Measurements from ENCODE around the gene BCL7A. TPM values are rescaled to one million over a fixed set of nuclear protein-coding genes. Genes with fewer than 3 reads are reported as not detected.

The BCL7A gene
- total and polyA plus RNA-seq, 11 donors: 4.0 to 22.1 (median 14.3) TPM

GRCh38 chr12:122107261-122107660 lies 85.6 kb downstream of the BCL7A start:
- Histone ChIP-seq H3K27ac (peak overlapping the region in 6 of 12 donors; percentile 7 to 75 (median 34)), H3K4me3 (no peak overlapping the region), H3K36me3 (no peaks in the 10 kb centered on the region), H3K4me1 (peaks cover 6 to 74% (median 55%) of the 10 kb centered on the region in 12 donors), H3K27me3 (no peaks in the 10 kb centered on the region), H3K9me3 (no peaks in the 10 kb centered on the region)
- DNase-seq: no peak
- peak in 2 of 4 donors; percentile 21 to 35 for ATAC-seq
- TF ChIP-seq POLR2A (IDR thresholded peaks at IDR 0.05) (no peak), CTCF (IDR thresholded peaks at IDR 0.05) (no peak)
- intact Hi-C loops (cut with DNase I): loop anchor here in 3 of 10 donors (5.0 kb wide), 2 partner anchors 35 to 45 kb away; no protein-coding TSS in a partner anchor
- WGBS, 4 donors: 62 to 64% (median 63%) methylated on average over 6 of the region's 6 CpGs

- no peak for ATAC-seq
- no peaks in the 10 kb centered on the region for H3K9me3 ChIP-seq
- no peak overlapping the region for H3K27ac ChIP-seq
- no peak overlapping the region for H3K4me3 ChIP-seq
- peaks cover 0 to 8% (median 0%) of the 10 kb centered on the region in 9 donors for H3K36me3 ChIP-seq
- intact Hi-C loops (cut with DNase I): no loop called here
- no peaks in the 10 kb centered on the region for H3K27me3 ChIP-seq
- 67 to 76% (median 73%) methylated on average over 2 of the region's 2 CpGs for WGBS, 4 donors
- TF ChIP-seq CTCF (IDR thresholded peaks at IDR 0.05) (no peak), POLR2A (IDR thresholded peaks at IDR 0.05) (no peak)
- peaks cover 6 to 54% (median 40%) of the 10 kb centered on the region in 12 donors for H3K4me1 ChIP-seq
- DNase-seq: no peak
These were observed 89.5 kb downstream of the BCL7A start for GRCh38 chr12:122111089-122111641.

Other genes with a start within 250 kb of the BCL7A start
- 10 to 100 TPM; 18.8 to 45.2 (median 26.6) TPM for gene RHOF, start 228.2 kb upstream of the BCL7A start, total RNA-seq
- 10 to 100 TPM; 18.8 to 23.8 TPM for gene RHOF, start 228.2 kb upstream of the BCL7A start, polyA plus RNA-seq
- 10 to 100 TPM in 5 of 9 donors, 1 to 10 TPM in 4; 6.2 to 17.0 (median 12.0) TPM for gene SETD1B, start 217.9 kb upstream of the BCL7A start, total RNA-seq
- gene SETD1B, start 217.9 kb upstream of the BCL7A start, polyA plus RNA-seq: 1 to 10 TPM; 6.9 to 7.2 TPM
- gene HPD, start 163.0 kb upstream of the BCL7A start, total RNA-seq: 1 to 10 TPM in 7 of 9 donors, under 1 TPM in 2; 0.36 to 2.2 (median 1.5) TPM
- gene HPD, start 163.0 kb upstream of the BCL7A start, polyA plus RNA-seq: 1 to 10 TPM in 1 of 2 donors, under 1 TPM in 1; 0.55 to 1.1 TPM
- gene PSMD9, start 133.1 kb upstream of the BCL7A start, total RNA-seq: 10 to 100 TPM; 28.8 to 47.8 (median 37.9) TPM
- 100 to 1,000 TPM in 1 of 2 donors, 10 to 100 TPM in 1; 24.8 to 133 TPM for gene PSMD9, start 133.1 kb upstream of the BCL7A start, polyA plus RNA-seq
- gene CFAP251, start 103.3 kb upstream of the BCL7A start, total RNA-seq: 1 to 10 TPM in 5 of 9 donors, under 1 TPM in 4; 0.60 to 8.0 (median 1.2) TPM
- 1 to 10 TPM; 1.4 to 2.2 TPM for gene CFAP251, start 103.3 kb upstream of the BCL7A start, polyA plus RNA-seq
- gene MLXIP, start 56.9 kb downstream of the BCL7A start, total RNA-seq: 10 to 100 TPM; 14.3 to 39.6 (median 22.7) TPM
- 10 to 100 TPM; 19.8 to 31.7 TPM for gene MLXIP, start 56.9 kb downstream of the BCL7A start, polyA plus RNA-seq
- gene IL31, start 152.3 kb downstream of the BCL7A start, total RNA-seq: not detected
- not detected for gene IL31, start 152.3 kb downstream of the BCL7A start, polyA plus RNA-seq
- gene LRRC43, start 161.2 kb downstream of the BCL7A start, total RNA-seq: 1 to 10 TPM in 2 of 9 donors, under 1 TPM in 6, not detected in 1; 0.31 to 1.9 (median 0.92) TPM
- under 1 TPM; 0.15 to 0.38 TPM for gene LRRC43, start 161.2 kb downstream of the BCL7A start, polyA plus RNA-seq
- not detected for gene B3GNT4, start 181.8 kb downstream of the BCL7A start, total RNA-seq
- under 1 TPM; 0.11 to 0.27 TPM for gene B3GNT4, start 181.8 kb downstream of the BCL7A start, polyA plus RNA-seq
- gene DIABLO, start 204.2 kb downstream of the BCL7A start, total RNA-seq: 10 to 100 TPM; 27.9 to 64.4 (median 34.8) TPM
- gene DIABLO, start 204.2 kb downstream of the BCL7A start, polyA plus RNA-seq: 10 to 100 TPM; 26.4 to 72.6 TPM
- 10 to 100 TPM in 7 of 9 donors, 1 to 10 TPM in 2; 7.3 to 16.7 (median 13.2) TPM for gene VPS33A, start 244.6 kb downstream of the BCL7A start, total RNA-seq
- gene VPS33A, start 244.6 kb downstream of the BCL7A start, polyA plus RNA-seq: 10 to 100 TPM in 1 of 2 donors, 1 to 10 TPM in 1; 5.6 to 13.8 TPM

Measured in heart left ventricle (tissue), 16 donors.